ENCODE measurements around the gene STK40.

GRCh38 chr1:36320291-36320761, 65.4 kb downstream of the STK40 start:
- no peak for TF ChIP-seq CTCF (conservative IDR thresholded peaks at IDR 0.05 in 1 of 2, IDR thresholded peaks at IDR 0.05 in 1 of 2; ENCODE audit: extremely low read depth in 1 of 2, insufficient read depth in 1 of 2, low read depth in 1 of 2, low read length in 2 of 2)
- TF ChIP-seq EZH2 (IDR thresholded peaks at IDR 0.05; ENCODE audit: borderline replicate concordance, low read length): no peak

Measured in mammary epithelial cell (primary cell).